GM12878 (cell line): ENCODE measurements around the gene KIF22. TPM values are rescaled to one million over a fixed set of nuclear protein-coding genes. Genes with fewer than 3 reads are reported as not detected.

Source experiments
- ATAC-seq: fragments of 200-7000 bp; cut with Tn5 transposase; 3 replicates; pipeline ENCODE4 v1.9.1; 2020; ENCODE audit warnings: mild to moderate bottlenecking, moderate library complexity
- BruUV-seq: library from RNA; stranded (reverse); fragments of 400-500 nt; replicated peaks from 2 replicates; lab custom pipeline; 2021; lab: Mats Ljungman, UMichigan
- CTCF ChIA-PET: fragments of 300-600 bp; sonication (Branson Sonifier 250); formaldehyde crosslinking; extraction: SDS; loops from one replicate; lab custom pipeline; 2021; ENCODE audit warnings: inconsistent platforms; lab: Yijun Ruan, JAX
- POLR2A ChIA-PET: fragments of 350-600 bp; formaldehyde crosslinking; extraction: SDS; loops from one replicate; lab custom pipeline; 2021; ENCODE audit warnings: inconsistent platforms; lab: Charles Lee
- RAD21 ChIA-PET: fragments of 300-600 bp; sonication (Branson Sonifier 250); formaldehyde crosslinking; loops from one replicate; lab custom pipeline; 2023; ENCODE audit warnings: antibody characterized with exemption; ENCODE audit not compliant: unreplicated experiment; lab: Charles Lee
- SMC1A ChIA-PET: fragments of 300-600 bp; sonication (Branson Sonifier 250); formaldehyde crosslinking; loops from one replicate; lab custom pipeline; 2023; ENCODE audit not compliant: unreplicated experiment, uncharacterized antibody; lab: Charles Lee
- DNase-seq: peaks from one replicate; pipeline ENCODE4 v3.0.0-alpha.2; 2011; ENCODE audit warnings: low read depth, low spot score
- FAIRE-seq: peaks from 3 replicates; lab custom pipeline; 2011; peaks lifted over from hg19 to GRCh38; lab: Jason Lieb, UNC
- H2AFZ ChIP-seq: 2 replicates; pipeline ENCODE4 v1.6.0; 2011; ENCODE audit warnings: low read depth, low read length, control low read depth; ENCODE audit not compliant: control insufficient read depth
- H3K27ac ChIP-seq: 2 replicates; pipeline ENCODE4 v1.5.1; 2011; ENCODE audit warnings: control low read depth; ENCODE audit not compliant: control insufficient read depth, insufficient read depth
- H3K27me3 ChIP-seq, 2 experiments: replicated peaks in 1 of 2; 2 replicates each; pipeline versions ENCODE4 v1.6.0 to v1.6.1; 2011; ENCODE audit warnings: low read length in 1 of 2; ENCODE audit not compliant: control insufficient read depth in 2 of 2, insufficient read depth in 2 of 2
- H3K36me3 ChIP-seq, 2 experiments: 2 replicates each; pipeline ENCODE4 v1.5.1; 2011; ENCODE audit warnings: low read length in 1 of 2; ENCODE audit not compliant: control insufficient read depth in 2 of 2, insufficient read depth in 2 of 2
- H3K4me1 ChIP-seq: 2 replicates; pipeline ENCODE4 v1.6.1; 2011; ENCODE audit warnings: mild to moderate bottlenecking, low read length, moderate library complexity, mixed read lengths; ENCODE audit not compliant: control insufficient read depth, insufficient read depth
- H3K4me2 ChIP-seq: 2 replicates; pipeline ENCODE4 v1.6.0; 2011; ENCODE audit warnings: control low read depth; ENCODE audit not compliant: control insufficient read depth, insufficient read depth
- H3K4me3 ChIP-seq: fragments of 200-600 bp; sonication (generic); 2 replicates; pipeline ENCODE4 v1.5.1; 2016
- H3K79me2 ChIP-seq: 2 replicates; pipeline ENCODE4 v1.6.0; 2011; ENCODE audit warnings: low read length; ENCODE audit not compliant: control insufficient read depth, insufficient read depth
- H3K9ac ChIP-seq: 2 replicates; pipeline ENCODE4 v1.8.0; 2011; ENCODE audit warnings: low read length, control low read depth, mixed read lengths; ENCODE audit not compliant: control insufficient read depth, insufficient read depth
- H3K9me3 ChIP-seq: replicated peaks from 3 replicates; pipeline ENCODE4 v1.5.1; 2011; ENCODE audit warnings: mild to moderate bottlenecking, low read length; ENCODE audit not compliant: control insufficient read depth, insufficient read depth
- H4K20me1 ChIP-seq: 2 replicates; pipeline ENCODE4 v1.6.0; 2011; ENCODE audit not compliant: control insufficient read depth, insufficient read depth
- BHLHE40 ChIP-seq, 2 experiments: fragments of 450-650 bp in 1 of 2; IDR thresholded peaks; 2 replicates each; pipeline ENCODE4 v1.6.1; 2011 to 2017; ENCODE audit warnings: low read depth in 2 of 2, borderline replicate concordance in 1 of 2, improper control_type of control experiment in 1 of 2, low read length in 1 of 2, mild to moderate bottlenecking in 1 of 2
- EGR1 ChIP-seq, 2 experiments: IDR thresholded peaks; 1 replicate in 1 of 2; 2 replicates in 1 of 2; pipeline ENCODE4 v1.6.1; 2011 to 2012; ENCODE audit warnings: low read depth in 2 of 2, low read length in 2 of 2, borderline replicate concordance in 1 of 2, mild to moderate bottlenecking in 1 of 2, moderate library complexity in 1 of 2
- FOXM1 ChIP-seq: IDR thresholded peaks from 2 replicates; pipeline ENCODE4 v1.6.1; 2012; ENCODE audit warnings: low read depth, mild to moderate bottlenecking, inconsistent platforms, low read length, moderate library complexity
- IKZF1 ChIP-seq: fragments of 450-650 bp; conservative IDR thresholded peaks from 2 replicates; pipeline ENCODE4 v1.6.1; 2017; ENCODE audit warnings: antibody characterized with exemption, mild to moderate bottlenecking
- NKRF ChIP-seq: fragments of 450-650 bp; conservative IDR thresholded peaks from 2 replicates; pipeline ENCODE4 v1.6.1; 2017; ENCODE audit warnings: mild to moderate bottlenecking, moderate library complexity
- NR2F1 ChIP-seq: fragments of 450-650 bp; conservative IDR thresholded peaks from 2 replicates; pipeline ENCODE4 v1.6.1; 2017; ENCODE audit warnings: mild to moderate bottlenecking
- POLR2A ChIP-seq: IDR thresholded peaks from 2 replicates; pipeline ENCODE4 v1.6.1; 2011; ENCODE audit warnings: low read depth, mild to moderate bottlenecking, low read length
- POLR2AphosphoS2 ChIP-seq: IDR thresholded peaks from 2 replicates; pipeline ENCODE4 v1.6.1; 2011; ENCODE audit warnings: low read depth, mild to moderate bottlenecking, low read length, improper control_type of control experiment, moderate library complexity
- RELB ChIP-seq: fragments of 450-650 bp; IDR thresholded peaks from 2 replicates; pipeline ENCODE4 v1.6.1; 2017; ENCODE audit warnings: low read depth, mild to moderate bottlenecking, moderate library complexity
- YY1 ChIP-seq: IDR thresholded peaks from 2 replicates; pipeline ENCODE4 v1.6.1; 2011; ENCODE audit warnings: low read depth, mild to moderate bottlenecking, low read length
- WGBS: methylation state at CpG from one replicate; pipeline ENCODE4 v1.1.6; 2016; ENCODE audit warnings: low lambda C conversion rate; ENCODE audit not compliant: insufficient replicate concordance, insufficient coverage; ENCODE audit errors: missing lambda C conversion rate; 5-methylcytosine and 5-hydroxymethylcytosine counted together
- in situ Hi-C: fragments of 300-500 bp; cut with MboI; formaldehyde crosslinking; loops from 9 replicates; pipeline ENCODE4 v1.14.3; 2018; ENCODE audit warnings: mixed read lengths
- intact Hi-C: fragments of 100-400 bp; cut with micrococcal nuclease; formaldehyde crosslinking; loops from one replicate; pipeline ENCODE4 v1.14.2; 2022; ENCODE audit not compliant: unreplicated experiment
- polyA plus RNA-seq, 11 experiments: library from polyadenylated mRNA; depleted of rRNA in 4 of 11; unstranded in 6 of 11; stranded (reverse) in 5 of 11; fragments of >200 nt; fragmentation: Nextera tagmentation in 4 of 11; fragmentation: Illumina TruSeq in 1 of 11; extraction: Ambion mirVana in 4 of 11; extraction: Trizol in 1 of 11; gene quantifications; 1 replicate in 1 of 11; 2 replicates in 10 of 11; pipeline versions ENCODE4 v1.2.1 to v1.2.3, GENCODE V29; 2011 to 2016; ENCODE audit warnings: inconsistent platforms in 2 of 11, missing spikeins in 2 of 11, low read depth in 1 of 11
- total RNA-seq, 4 experiments: library from RNA; depleted of rRNA in 3 of 4; stranded (reverse); fragments of >200 nt in 3 of 4; fragmentation: Illumina TruSeq in 1 of 4; extraction: Trizol in 1 of 4; gene quantifications; 2 replicates each; pipeline versions ENCODE4 v1.2.1 to v1.2.3, GENCODE V29; 2013 to 2021

KIF22 gene
- total and polyA plus RNA-seq, 10 of the 15 experiments (the other 5 are each of a cell fraction or from before 2014, with no cell fraction given): 7.6 to 158 (median 132) TPM

- peaks cover 31% of the 10 kb centered on the region for H3K4me1 ChIP-seq
Observed at GRCh38 chr16:29806641-29807425, 16.3 kb downstream of the KIF22 start.

More at GRCh38 chr16:29806641-29807425, 16.3 kb downstream of the KIF22 start:
- H3K9me3 ChIP-seq: no peaks in the 10 kb centered on the region
- no peak for FAIRE-seq
- no peaks in the 10 kb centered on the region for H3K27me3 ChIP-seq
- H4K20me1 ChIP-seq: no peaks in the 10 kb centered on the region
- ChIA-PET RAD21 (interaction anchor here (0.6 to 2.4 kb wide), 11 partner anchors 10 to 225 kb away, joined by 3 to 31 read pairs (median 6); partner anchors contain the start of genes KIF22, MVP and PAGR1), CTCF (interaction anchor here (0.9 to 2.5 kb wide), 11 partner anchors 9 to 169 kb away, joined by 3 to 31 read pairs (median 6); partner anchors contain the start of genes KIF22, MVP and PAGR1), POLR2A (interaction anchor here (0.6 to 4.0 kb wide), 7 partner anchors 9 to 953 kb away, joined by 6 to 40 read pairs (median 9); partner anchors contain the start of genes KIF22, MVP and PAGR1), SMC1A (interaction anchor here (1.2 to 2.9 kb wide), 5 partner anchors 10 to 52 kb away, joined by 3 to 17 read pairs (median 7); partner anchors contain the start of gene KIF22)
- intact Hi-C loops: loop anchor here (5.0 kb wide), 1 partner anchor 105 kb away; no protein-coding TSS in a partner anchor
- TF ChIP-seq POLR2AphosphoS2 (no peak), YY1 (peak; percentile 52; the same call in 1 of the 2 replicates), FOXM1 (no peak), EGR1 (IDR thresholded peaks at IDR 0.05; ENCODE audit: borderline replicate concordance in 1 of 2, low read depth in 2 of 2, low read length in 2 of 2) (peak in 1 of 2 experiments; percentile 48; a peak in 2 of 3 replicates), NKRF (peak; percentile 32; the same call in 1 of the 2 replicates), NR2F1 (peak; percentile 33; the same call in 1 of the 2 replicates), RELB (no peak), BHLHE40 (IDR thresholded peaks at IDR 0.05; ENCODE audit: borderline replicate concordance in 1 of 2, low read depth in 2 of 2, low read length in 1 of 2) (peak in 1 of 2 experiments; percentile 34; a peak in 1 of 4 replicates), IKZF1 (0 out of 2 replicates have a peak, but pooled peaks have one; percentile 18), POLR2A (peak; percentile 76)
- in situ Hi-C loops: no loop called here
- under 1% methylated on average over 53 of the region's 99 CpGs for WGBS
- H3K27ac ChIP-seq: peak overlapping the region; percentile 86
- BruUV-seq: no TSS peak
- ATAC-seq: no peak
- no peak overlapping the region for H2AFZ ChIP-seq
- DNase-seq: no peak
- H3K4me3 ChIP-seq: peak overlapping the region; percentile 90
- peak overlapping the region; percentile 85 for H3K9ac ChIP-seq
- H3K4me2 ChIP-seq: peak overlapping the region; percentile 96
- H3K79me2 ChIP-seq: peaks cover 32% of the 10 kb centered on the region
- peaks cover 16 to 18% of the 10 kb centered on the region in 2 experiments for H3K36me3 ChIP-seq
